ENCODE data around the gene LTB.
"Not testable (repeated sequence)": the region's sequence is repeated elsewhere in the genome, so short reads cannot be mapped to it uniquely, and the experiment has no call there.

LTB gene

DNA sequence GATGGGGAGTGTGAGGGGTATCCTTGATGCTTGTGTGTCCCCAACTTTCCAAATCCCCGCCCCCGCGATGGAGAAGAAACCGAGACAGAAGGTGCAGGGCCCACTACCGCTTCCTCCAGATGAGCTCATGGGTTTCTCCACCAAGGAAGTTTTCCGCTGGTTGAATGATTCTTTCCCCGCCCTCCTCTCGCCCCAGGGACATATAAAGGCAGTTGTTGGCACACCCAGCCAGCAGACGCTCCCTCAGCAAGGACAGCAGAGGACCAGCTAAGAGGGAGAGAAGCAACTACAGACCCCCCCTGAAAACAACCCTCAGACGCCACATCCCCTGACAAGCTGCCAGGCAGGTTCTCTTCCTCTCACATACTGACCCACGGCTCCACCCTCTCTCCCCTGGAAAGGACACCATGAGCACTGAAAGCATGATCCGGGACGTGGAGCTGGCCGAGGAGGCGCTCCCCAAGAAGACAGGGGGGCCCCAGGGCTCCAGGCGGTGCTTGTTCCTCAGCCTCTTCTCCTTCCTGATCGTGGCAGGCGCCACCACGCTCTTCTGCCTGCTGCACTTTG lies 6.8 kb downstream of the LTB start, which contains the start of gene TNF:
Gene TNF (plus strand): TSS at position 231 of the 567 bp plus-strand sequence. CDS start 177 bp downstream, at position 408.
- no peak for DNase-seq

DNA sequence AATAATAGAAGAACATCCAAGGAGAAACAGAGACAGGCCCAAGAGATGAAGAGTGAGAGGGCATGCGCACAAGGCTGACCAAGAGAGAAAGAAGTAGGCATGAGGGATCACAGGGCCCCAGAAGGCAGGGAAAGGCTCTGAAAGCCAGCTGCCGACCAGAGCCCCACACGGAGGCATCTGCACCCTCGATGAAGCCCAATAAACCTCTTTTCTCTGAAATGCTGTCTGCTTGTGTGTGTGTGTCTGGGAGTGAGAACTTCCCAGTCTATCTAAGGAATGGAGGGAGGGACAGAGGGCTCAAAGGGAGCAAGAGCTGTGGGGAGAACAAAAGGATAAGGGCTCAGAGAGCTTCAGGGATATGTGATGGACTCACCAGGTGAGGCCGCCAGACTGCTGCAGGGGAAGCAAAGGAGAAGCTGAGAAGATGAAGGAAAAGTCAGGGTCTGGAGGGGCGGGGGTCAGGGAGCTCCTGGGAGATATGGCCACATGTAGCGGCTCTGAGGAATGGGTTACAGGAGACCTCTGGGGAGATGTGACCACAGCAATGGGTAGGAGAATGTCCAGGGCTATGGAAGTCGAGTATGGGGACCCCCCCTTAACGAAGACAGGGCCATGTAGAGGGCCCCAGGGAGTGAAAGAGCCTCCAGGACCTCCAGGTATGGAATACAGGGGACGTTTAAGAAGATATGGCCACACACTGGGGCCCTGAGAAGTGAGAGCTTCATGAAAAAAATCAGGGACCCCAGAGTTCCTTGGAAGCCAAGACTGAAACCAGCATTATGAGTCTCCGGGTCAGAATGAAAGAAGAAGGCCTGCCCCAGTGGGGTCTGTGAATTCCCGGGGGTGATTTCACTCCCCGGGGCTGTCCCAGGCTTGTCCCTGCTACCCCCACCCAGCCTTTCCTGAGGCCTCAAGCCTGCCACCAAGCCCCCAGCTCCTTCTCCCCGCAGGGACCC lies 7.8 kb downstream of the LTB start:
- DNase-seq: no peak

DNA sequence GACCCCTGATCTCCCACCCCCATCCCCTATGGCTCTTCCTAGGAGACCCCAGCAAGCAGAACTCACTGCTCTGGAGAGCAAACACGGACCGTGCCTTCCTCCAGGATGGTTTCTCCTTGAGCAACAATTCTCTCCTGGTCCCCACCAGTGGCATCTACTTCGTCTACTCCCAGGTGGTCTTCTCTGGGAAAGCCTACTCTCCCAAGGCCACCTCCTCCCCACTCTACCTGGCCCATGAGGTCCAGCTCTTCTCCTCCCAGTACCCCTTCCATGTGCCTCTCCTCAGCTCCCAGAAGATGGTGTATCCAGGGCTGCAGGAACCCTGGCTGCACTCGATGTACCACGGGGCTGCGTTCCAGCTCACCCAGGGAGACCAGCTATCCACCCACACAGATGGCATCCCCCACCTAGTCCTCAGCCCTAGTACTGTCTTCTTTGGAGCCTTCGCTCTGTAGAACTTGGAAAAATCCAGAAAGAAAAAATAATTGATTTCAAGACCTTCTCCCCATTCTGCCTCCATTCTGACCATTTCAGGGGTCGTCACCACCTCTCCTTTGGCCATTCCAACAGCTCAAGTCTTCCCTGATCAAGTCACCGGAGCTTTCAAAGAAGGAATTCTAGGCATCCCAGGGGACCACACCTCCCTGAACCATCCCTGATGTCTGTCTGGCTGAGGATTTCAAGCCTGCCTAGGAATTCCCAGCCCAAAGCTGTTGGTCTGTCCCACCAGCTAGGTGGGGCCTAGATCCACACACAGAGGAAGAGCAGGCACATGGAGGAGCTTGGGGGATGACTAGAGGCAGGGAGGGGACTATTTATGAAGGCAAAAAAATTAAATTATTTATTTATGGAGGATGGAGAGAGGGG lies 8.8 kb downstream of the LTB start:
- DNase-seq: no peak

DNA sequence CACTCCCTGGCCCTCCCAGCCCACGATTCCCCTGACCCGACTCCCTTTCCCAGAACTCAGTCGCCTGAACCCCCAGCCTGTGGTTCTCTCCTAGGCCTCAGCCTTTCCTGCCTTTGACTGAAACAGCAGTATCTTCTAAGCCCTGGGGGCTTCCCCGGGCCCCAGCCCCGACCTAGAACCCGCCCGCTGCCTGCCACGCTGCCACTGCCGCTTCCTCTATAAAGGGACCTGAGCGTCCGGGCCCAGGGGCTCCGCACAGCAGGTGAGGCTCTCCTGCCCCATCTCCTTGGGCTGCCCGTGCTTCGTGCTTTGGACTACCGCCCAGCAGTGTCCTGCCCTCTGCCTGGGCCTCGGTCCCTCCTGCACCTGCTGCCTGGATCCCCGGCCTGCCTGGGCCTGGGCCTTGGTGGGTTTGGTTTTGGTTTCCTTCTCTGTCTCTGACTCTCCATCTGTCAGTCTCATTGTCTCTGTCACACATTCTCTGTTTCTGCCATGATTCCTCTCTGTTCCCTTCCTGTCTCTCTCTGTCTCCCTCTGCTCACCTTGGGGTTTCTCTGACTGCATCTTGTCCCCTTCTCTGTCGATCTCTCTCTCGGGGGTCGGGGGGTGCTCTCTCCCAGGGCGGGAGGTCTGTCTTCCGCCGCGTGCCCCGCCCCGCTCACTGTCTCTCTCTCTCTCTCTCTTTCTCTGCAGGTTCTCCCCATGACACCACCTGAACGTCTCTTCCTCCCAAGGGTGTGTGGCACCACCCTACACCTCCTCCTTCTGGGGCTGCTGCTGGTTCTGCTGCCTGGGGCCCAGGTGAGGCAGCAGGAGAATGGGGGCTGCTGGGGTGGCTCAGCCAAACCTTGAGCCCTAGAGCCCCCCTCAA lies 9.9 kb downstream of the LTB start, which contains the start of gene LTA:
Gene LTA (plus strand): TSS at position 249 of the 871 bp plus-strand sequence. CDS start 454 bp downstream, at position 703.
- no peak for DNase-seq

DNA sequence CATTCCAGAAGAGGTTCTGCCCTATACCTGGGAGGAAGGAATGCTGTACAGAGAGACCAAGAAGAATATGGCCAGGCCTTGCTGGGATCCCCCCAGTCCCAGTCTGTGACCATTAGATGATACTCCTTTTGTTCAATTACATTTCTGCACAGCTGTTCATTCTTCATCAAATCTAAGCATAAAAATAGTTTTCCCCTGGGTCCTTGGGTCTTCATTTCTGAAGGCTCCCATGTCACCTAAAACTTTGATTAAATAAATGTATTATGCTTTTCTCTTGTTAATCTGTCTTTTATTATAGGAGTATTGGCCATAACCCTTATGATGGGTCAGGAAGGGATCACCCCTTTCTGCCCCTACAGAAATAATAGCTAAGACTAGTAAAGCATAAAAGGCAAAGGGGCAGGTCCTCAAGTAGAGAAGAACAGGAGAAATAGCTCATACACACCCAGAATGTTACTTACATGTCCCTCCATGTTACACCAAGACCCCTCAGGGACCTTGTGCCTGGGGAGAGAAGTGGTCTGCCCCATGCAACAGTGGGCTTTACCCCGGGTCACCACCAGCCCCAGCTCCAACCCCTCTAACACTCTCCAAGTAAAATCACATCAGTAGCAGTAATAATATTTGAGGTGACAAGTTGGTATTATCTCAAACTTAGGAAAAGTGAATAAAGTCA lies 12.2 kb downstream of the LTB start:
- DNase-seq: no peak

DNA sequence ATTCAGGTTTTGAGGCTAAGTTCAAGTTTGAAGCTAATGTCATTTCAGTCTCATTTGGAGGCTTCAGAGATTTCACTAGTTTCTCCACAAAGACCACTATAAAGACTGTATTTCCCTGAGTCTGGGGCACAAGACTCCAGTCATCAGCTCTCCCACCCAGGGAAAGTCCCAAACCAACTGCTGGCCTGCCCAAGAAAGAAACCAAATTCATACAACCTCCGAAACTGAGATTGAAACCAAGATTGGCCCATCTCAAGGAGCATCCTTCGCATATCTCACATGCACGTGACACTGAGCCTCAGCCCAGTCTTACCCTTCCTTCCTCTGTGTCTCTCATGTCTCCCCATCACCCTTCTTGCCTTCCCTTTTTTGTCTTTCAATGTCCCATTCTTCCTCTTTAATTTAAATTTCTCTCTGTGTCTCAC lies 13.7 kb downstream of the LTB start:
- DNase-seq: no peak

DNA sequence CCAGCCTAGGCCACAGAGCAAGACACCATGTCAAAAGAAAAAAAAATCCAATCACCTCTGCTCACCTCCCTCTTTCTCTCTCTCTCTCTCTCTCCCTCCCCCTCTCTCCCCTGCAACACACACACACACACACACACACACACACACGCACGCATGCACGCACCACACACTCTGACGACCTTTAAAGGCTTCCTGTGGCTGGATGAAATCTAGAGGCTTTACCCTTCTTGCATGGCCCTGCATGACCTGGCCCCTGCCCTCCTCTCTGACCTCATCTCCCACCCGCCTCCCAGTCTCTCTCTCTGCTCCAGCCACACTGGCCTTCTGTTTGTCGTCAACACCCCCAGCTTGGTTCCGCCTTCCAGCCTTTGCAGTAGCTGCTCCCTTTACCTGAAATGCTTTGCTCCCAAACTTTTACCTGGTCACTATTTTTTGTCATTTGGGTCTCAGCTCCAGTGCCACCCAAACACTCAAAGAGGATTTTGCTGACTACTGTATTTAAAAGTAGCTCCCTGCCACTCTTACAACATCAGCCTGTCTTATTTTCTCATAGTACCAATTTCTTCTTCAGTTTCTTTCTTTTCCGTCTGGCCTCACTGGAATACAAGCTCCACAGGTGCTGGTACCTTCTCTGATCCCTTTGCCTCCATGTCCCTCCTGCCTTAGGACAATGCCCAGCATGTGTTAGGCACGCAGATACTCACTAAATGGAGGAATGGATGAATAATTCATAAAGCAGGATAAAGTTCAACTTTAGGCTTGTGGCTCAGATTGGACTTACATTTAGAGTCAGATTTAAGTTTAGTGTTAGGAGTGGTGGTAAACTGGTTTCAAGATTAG lies 14.5 kb downstream of the LTB start:
- no peak for DNase-seq

DNA sequence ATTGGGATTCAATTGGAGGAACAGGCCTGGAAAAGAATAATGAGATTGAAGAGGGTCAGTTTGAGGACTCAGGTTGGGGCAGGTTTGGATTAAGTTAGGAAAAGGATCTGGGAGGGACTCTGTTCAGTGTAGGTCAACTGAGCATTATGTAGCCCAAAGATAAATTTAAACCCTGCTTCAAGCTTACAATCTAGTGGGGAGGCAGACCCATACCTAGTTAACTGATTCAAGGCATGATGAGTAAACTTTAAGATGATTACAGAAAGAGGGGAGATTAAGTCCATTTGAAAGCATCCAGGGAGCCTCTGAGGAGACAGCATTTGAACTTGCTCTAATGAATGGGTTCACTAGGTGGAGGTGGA lies 21.5 kb downstream of the LTB start:
- no peak for DNase-seq

DNA sequence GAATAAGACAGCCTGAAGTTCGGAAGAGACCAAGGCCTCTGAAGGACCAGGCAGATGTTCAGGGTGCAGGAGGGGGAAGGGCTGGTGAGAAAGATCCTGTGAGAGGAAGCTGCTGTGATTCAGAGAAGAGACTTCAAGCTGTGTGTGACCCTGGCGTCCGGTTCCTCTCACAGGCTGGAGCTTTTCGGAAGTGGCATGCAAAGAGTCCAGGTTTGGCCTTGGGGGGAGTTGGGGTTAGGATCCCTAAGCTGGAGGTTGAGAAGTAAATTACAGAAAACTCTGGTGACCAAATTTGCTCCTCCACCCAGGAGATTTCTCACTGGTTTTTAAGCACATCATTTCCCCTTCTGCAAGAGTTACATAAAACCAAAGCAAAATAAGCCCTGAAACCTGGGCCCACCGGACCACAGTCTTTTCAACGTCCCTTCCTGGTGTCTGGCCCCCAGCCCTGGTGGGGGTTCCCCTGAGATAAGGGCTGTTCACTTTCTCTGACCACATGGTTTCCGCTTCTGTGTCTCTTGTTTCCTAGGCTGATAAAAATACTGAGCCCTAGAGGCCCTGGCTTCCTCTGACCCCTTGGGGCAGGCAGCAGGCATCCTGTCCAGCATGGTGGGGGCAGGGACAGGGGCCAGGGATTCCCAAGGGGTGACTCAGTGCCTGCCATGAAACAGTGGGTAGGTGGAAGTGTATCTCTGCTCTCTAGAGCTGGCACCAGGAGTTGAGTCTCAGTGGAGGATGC lies 22.1 kb downstream of the LTB start:
- no peak for DNase-seq

DNA sequence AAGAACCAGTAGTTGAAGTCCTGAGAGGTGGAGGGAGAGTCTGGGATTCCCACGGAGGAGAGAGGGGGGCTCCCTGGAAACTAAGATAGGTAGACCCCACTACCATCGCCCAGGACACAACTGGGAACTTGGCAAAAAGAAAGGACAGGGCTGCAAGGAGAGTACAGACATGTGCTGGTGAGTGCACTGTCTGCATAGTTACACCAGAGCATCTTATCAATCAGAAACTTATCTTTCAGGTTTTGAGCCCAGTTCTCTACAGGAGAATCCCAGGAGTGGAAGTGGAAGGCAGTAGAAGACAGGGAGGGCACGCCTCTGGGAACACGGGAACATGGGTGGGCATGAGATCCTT lies 22.6 kb downstream of the LTB start:
- no peak for DNase-seq

DNA sequence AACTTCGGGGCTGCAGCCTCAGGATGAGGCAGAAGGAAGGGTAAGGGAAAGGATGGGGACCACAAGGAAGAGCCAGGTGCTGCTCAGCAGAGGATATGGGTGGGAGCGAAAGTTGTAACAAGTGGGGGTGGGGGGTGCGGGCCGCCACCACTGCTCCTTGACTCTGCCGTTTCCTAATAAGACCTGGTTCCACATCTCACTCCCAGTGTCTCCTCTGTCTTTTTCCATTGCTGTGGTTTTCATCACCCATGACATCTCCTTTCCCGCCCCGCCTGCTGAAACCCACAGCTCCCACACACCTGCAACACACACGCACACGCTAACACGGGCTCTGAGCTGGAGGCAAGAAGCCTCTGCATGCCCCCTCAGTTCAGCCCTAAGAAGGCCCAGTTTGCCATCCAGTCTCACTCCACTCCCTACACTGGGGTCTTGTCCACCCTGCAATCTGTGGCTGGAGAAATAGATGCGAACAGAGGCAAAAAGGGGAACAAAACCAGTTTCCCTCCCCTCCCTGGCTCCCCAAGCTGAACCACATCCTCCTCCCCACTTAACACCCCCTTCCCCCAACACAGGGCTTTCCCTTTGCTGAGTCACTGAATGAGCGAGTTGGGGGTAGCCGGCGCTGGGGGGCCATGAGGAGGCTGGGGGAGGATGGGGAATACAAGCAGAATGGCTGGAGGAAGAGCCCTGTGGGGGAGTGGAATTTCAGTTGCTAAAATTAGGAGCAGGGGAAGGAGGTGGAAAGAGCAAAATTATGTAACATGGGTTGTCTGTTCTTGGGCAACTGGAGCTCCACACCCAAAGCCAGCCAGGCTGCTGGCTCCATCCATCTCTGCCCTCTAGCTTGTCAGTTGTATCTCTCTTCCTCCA lies 23.4 kb downstream of the LTB start:
- DNase-seq: no peak

DNA sequence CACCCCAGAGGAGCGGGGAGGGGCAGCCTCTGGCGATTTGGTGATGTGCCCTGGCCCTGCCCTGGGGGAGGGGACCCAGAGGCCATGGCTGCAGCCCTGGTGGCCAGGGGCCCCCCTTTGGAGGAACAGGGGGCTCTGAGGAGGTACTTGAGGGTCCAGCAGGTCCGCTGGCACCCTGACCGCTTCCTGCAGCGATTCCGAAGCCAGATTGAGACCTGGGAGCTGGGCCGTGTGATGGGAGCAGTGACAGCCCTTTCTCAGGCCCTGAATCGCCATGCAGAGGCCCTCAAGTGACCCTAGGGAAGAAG lies 24.0 kb downstream of the LTB start:
- DNase-seq: no peak

DNA sequence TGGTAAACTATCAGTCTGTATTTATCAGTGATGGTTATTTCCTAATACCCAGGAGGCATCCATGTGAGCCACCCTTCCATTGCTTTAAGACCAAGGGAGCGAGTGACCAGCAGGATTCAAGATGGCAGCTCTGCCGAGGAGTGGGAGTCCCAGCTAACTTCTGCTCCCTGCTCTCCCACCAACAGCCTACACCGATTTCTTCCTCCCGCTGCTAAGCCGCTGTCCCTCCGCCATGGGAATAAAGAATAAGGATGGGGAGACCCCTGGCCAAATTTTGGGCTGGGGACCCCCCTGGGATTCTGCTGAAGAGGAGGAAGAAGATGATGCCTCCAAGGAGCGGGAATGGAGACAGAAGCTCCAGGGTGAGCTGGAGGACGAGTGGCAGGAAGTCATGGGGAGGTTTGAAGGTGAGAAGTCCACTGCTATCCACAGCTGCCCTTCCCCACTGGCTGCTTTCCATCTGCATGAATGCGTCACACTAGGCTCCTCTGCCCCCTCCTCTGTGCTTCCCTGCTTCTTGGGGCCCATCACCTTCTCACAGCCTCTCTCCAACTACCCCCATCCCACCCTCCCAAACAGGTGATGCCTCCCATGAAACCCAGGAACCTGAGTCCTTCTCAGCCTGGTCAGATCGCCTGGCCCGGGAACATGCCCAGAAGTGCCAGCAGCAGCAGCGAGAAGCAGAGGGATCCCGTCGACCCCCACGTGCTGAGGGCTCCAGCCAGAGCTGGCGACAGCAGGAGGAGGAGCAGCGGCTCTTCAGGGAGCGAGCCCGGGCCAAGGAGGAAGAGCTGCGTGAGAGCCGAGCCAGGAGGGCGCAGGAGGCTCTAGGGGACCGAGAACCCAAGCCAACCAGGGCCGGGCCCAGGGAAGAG lies 24.5 kb downstream of the LTB start:
- DNase-seq: no peak

DNA sequence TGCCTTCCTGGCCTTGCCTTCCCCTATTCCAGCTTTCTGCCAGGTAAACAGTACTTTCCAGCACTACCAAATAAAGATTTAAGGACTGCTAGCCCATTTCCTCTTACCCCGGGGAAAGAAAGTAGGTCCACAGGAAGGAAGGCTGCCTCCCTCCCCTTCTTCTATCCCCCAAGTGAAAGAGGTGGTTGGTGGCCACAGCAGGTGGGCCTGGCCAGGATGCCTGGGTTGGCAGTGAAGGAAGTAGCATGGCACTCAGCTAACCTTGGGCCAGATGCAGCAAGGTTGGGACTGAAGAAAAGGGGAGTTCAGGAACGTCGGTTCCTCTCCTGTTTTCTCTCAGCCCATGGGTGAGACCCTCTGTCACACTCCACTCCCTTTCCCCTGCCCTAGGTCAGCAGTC lies 25.9 kb downstream of the LTB start:
- no peak for DNase-seq

DNA sequence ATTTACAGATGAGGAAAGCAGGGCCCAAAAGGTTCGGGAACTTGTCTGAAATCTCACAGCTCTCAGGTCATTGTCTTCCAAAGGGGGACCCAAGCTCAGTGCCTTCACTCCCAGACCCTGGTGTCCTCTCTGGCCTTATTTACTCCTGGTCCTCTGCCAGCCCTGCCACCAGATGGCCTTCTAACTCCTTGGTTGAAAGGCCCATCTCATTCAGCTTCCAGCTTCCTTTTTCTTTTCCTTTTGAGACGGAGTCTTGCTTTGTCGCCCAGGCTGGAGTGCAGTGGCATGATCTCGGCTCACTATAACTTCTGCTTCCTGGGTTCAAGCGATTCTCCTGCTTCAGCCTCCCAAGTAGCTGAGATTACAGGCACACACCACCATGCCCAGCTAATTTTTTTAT lies 30.9 kb downstream of the LTB start:
- DNase-seq: not testable (repeated sequence)

DNA sequence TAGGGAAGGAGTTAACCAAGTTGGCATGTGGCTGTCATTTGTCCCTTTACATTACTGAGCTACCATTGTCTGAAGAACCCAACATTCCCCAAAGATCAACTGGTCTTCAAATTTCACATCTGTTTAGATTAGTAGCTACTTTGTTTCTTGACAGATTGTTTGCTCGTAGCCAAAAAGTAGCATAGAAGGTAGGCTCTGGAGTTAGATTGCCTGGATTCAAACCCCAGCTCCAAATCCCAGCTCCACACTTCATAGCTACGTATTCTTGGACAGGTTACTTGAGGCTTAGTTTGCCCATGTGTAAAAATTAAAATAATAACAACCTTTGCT lies 33.7 kb downstream of the LTB start:
- no peak for DNase-seq

DNA sequence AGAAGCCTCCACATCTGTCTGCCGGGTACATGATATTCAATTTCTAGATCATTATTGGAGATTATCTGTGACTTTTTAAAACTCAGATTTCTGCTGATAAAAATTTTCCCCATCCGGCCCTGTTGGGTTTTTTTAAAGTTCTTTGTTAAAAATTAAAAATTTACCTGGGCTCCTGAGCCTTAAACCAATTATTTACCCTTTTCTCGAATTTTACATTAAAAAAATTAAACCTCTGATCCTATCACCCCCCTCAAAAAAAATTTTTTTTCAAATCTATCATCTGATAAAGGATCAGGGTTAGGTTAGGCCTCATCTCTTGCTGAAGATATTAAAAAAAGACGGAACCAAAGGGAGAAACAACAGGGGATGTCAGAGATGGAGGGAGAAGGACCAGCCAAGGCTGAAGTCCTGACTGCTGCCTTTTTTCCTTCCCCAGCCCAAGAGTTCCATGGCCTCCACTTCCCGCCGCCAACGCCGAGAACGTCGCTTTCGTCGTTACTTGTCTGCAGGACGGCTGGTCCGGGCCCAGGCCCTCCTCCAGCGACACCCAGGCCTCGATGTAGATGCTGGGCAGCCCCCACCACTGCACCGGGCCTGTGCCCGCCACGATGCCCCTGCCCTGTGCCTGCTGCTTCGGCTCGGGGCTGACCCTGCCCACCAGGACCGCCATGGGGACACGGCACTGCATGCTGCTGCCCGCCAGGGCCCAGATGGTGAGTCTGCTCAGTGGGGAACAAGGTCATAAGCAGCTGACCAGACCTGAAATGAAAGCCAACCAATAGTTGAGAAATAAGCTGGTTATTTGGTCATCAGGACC lies 34.3 kb downstream of the LTB start:
- no peak for DNase-seq

Data from SHP77 treated with DMSO at 0.1 percent for 48 hours (cell line).